SK-N-SH treated with all-trans-retinoic acid at 6 μM for 48 hours (cell line): ENCODE data around the gene FAM219B.

Experiments
- ARNTL ChIP-seq: fragments of 450-650 bp; formaldehyde crosslinking; IDR thresholded peaks from 2 replicates; pipeline ENCODE4 v1.5.0; 2020; ENCODE audit warnings: low read depth, mild to moderate bottlenecking, moderate library complexity, borderline replicate concordance
- ISL1 ChIP-seq: fragments of 250-450 bp; sonication (Bioruptor Pico); IDR thresholded peaks from 2 replicates; pipeline ENCODE4 v2.1.2; 2022; ENCODE audit warnings: mild to moderate bottlenecking, moderate library complexity
- ZFP30 ChIP-seq: fragments of 450-650 bp; formaldehyde crosslinking; IDR thresholded peaks from 2 replicates; pipeline ENCODE4 v1.5.0; 2022; ENCODE audit warnings: mild to moderate bottlenecking, moderate library complexity

DNA sequence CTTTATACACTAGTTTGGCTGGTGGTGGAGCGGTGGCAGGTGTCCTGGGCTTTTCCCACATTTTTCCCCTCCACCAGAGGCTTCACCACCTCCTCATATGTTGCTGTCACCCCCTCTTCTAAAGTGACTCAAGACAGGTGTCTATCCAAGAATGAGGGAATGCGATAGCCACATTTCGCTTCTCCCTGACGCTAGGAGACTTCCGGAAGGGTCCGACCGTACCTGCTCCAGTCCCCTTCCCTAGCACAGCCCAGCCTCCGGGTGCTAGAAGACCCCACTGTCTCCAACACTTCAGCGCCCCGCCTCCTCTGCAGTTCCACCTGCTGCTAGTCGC, 34.0 kb downstream of the FAM219B start:
- TF ChIP-seq ISL1 (CRISPR knock-in tag) (no peak), ZFP30 (CRISPR knock-in tag) (no peak), ARNTL (CRISPR knock-in tag) (no peak)
